Measurements from ENCODE around the gene ARHGEF10L. TPM values are rescaled to one million over a fixed set of nuclear protein-coding genes. Genes with fewer than 3 reads are reported as not detected.

The ARHGEF10L gene
- total RNA-seq, 2 donors from 2014 or later, result 0.35 TPM; not detected in 1

GRCh38 chr1:17573518-17574041 is 34.1 kb downstream of the ARHGEF10L start:
- H3K36me3 Mint-ChIP-seq (ENCODE audit: low read depth), result no peaks in the 10 kb centered on the region
- ATAC-seq (no peak), DNase-seq (no peak)
- peaks cover 38% of the 10 kb centered on the region for H3K27me3 Mint-ChIP-seq
- no peak overlapping the region for H3K27ac Mint-ChIP-seq
- H3K9me3 ChIP-seq (ENCODE audit: control insufficient read depth, low read length, poor library complexity, severe bottlenecking), result no peaks in the 10 kb centered on the region
- H3K4me3 Mint-ChIP-seq, result no peak overlapping the region
- H3K4me1 Mint-ChIP-seq, result no peaks in the 10 kb centered on the region

- peaks cover 38% of the 10 kb centered on the region for H3K27me3 Mint-ChIP-seq
- H3K27ac Mint-ChIP-seq, result no peak overlapping the region
- ATAC-seq, result no peak
- H3K4me1 Mint-ChIP-seq, result no peaks in the 10 kb centered on the region
- H3K9me3 ChIP-seq (ENCODE audit: control insufficient read depth, low read length, poor library complexity, severe bottlenecking), result no peaks in the 10 kb centered on the region
- no peak for DNase-seq
- H3K4me3 Mint-ChIP-seq, result no peak overlapping the region
- no peaks in the 10 kb centered on the region for H3K36me3 Mint-ChIP-seq (ENCODE audit: low read depth)
These were observed 35.0 kb downstream of the ARHGEF10L start for GRCh38 chr1:17574516-17574915.

GRCh38 chr1:17575797-17576518 is 36.5 kb downstream of the ARHGEF10L start:
- Mint-ChIP-seq H3K27ac (no peak overlapping the region), H3K36me3 (ENCODE audit: low read depth) (no peaks in the 10 kb centered on the region), H3K27me3 (peaks cover 23% of the 10 kb centered on the region), H3K4me1 (no peaks in the 10 kb centered on the region), H3K4me3 (no peak overlapping the region)
- H3K9me3 ChIP-seq (ENCODE audit: control insufficient read depth, low read length, poor library complexity, severe bottlenecking), result no peaks in the 10 kb centered on the region
- DNase-seq, result no peak
- no peak for ATAC-seq

GRCh38 chr1:17576519-17576853 is 37.0 kb downstream of the ARHGEF10L start:
- no peaks in the 10 kb centered on the region for H3K9me3 ChIP-seq (ENCODE audit: control insufficient read depth, low read length, poor library complexity, severe bottlenecking)
- no peak for DNase-seq
- H3K36me3 Mint-ChIP-seq (ENCODE audit: low read depth), result no peaks in the 10 kb centered on the region
- peaks cover 18% of the 10 kb centered on the region for H3K27me3 Mint-ChIP-seq
- no peak for ATAC-seq
- H3K4me3 Mint-ChIP-seq, result no peak overlapping the region
- no peaks in the 10 kb centered on the region for H3K4me1 Mint-ChIP-seq
- no peak overlapping the region for H3K27ac Mint-ChIP-seq

- Mint-ChIP-seq H3K27ac (no peak overlapping the region), H3K4me1 (no peaks in the 10 kb centered on the region), H3K4me3 (no peak overlapping the region), H3K27me3 (peaks cover 23% of the 10 kb centered on the region), H3K36me3 (ENCODE audit: low read depth) (no peaks in the 10 kb centered on the region)
- DNase-seq, result no peak
- ATAC-seq, result no peak
- H3K9me3 ChIP-seq (ENCODE audit: control insufficient read depth, low read length, poor library complexity, severe bottlenecking), result no peaks in the 10 kb centered on the region
These were observed 38.4 kb downstream of the ARHGEF10L start for GRCh38 chr1:17577907-17578297.

GRCh38 chr1:17579951-17580939 is 40.7 kb downstream of the ARHGEF10L start:
- Mint-ChIP-seq H3K4me1 (no peaks in the 10 kb centered on the region), H3K27ac (no peak overlapping the region)

GRCh38 chr1:17581389-17582123 is 42.1 kb downstream of the ARHGEF10L start:
- Mint-ChIP-seq H3K4me1 (no peaks in the 10 kb centered on the region), H3K36me3 (ENCODE audit: low read depth) (no peaks in the 10 kb centered on the region), H3K27ac (no peak overlapping the region), H3K4me3 (no peak overlapping the region), H3K27me3 (peaks cover 33% of the 10 kb centered on the region)
- ATAC-seq (no peak), DNase-seq (no peak)
- no peaks in the 10 kb centered on the region for H3K9me3 ChIP-seq (ENCODE audit: control insufficient read depth, low read length, poor library complexity, severe bottlenecking)

More at GRCh38 chr1:17579951-17580939, 40.7 kb downstream of the ARHGEF10L start:
- DNase-seq (no peak), ATAC-seq (no peak)
- peaks cover 24% of the 10 kb centered on the region for H3K27me3 Mint-ChIP-seq
- no peaks in the 10 kb centered on the region for H3K9me3 ChIP-seq (ENCODE audit: control insufficient read depth, low read length, poor library complexity, severe bottlenecking)
- no peak overlapping the region for H3K4me3 Mint-ChIP-seq
- H3K36me3 Mint-ChIP-seq (ENCODE audit: low read depth), result no peaks in the 10 kb centered on the region

- H3K27me3 Mint-ChIP-seq, result peaks cover 39% of the 10 kb centered on the region
- ATAC-seq, result no peak
- no peak overlapping the region for H3K4me3 Mint-ChIP-seq
- no peak for DNase-seq
- H3K4me1 Mint-ChIP-seq, result no peaks in the 10 kb centered on the region
- no peaks in the 10 kb centered on the region for H3K36me3 Mint-ChIP-seq (ENCODE audit: low read depth)
- H3K9me3 ChIP-seq (ENCODE audit: control insufficient read depth, low read length, poor library complexity, severe bottlenecking), result no peaks in the 10 kb centered on the region
- no peak overlapping the region for H3K27ac Mint-ChIP-seq
These were observed 42.8 kb downstream of the ARHGEF10L start for GRCh38 chr1:17582124-17582774.

GRCh38 chr1:17584539-17584938 is 45.0 kb downstream of the ARHGEF10L start:
- peaks cover 42% of the 10 kb centered on the region for H3K27me3 Mint-ChIP-seq
- H3K4me3 Mint-ChIP-seq, result no peak overlapping the region
- peaks cover under 1% of the 10 kb centered on the region for H3K4me1 Mint-ChIP-seq
- H3K27ac Mint-ChIP-seq, result no peak overlapping the region
- no peaks in the 10 kb centered on the region for H3K36me3 Mint-ChIP-seq (ENCODE audit: low read depth)
- DNase-seq, result no peak
- ATAC-seq, result no peak
- no peaks in the 10 kb centered on the region for H3K9me3 ChIP-seq (ENCODE audit: control insufficient read depth, low read length, poor library complexity, severe bottlenecking)

GRCh38 chr1:17585266-17585987 is 45.9 kb downstream of the ARHGEF10L start:
- ATAC-seq, result no peak
- DNase-seq, result no peak
- no peak overlapping the region for H3K27ac Mint-ChIP-seq
- no peak overlapping the region for H3K4me3 Mint-ChIP-seq
- H3K9me3 ChIP-seq (ENCODE audit: control insufficient read depth, low read length, poor library complexity, severe bottlenecking), result no peaks in the 10 kb centered on the region
- no peaks in the 10 kb centered on the region for H3K36me3 Mint-ChIP-seq (ENCODE audit: low read depth)
- H3K4me1 Mint-ChIP-seq, result peaks cover 2% of the 10 kb centered on the region
- H3K27me3 Mint-ChIP-seq, result peaks cover 45% of the 10 kb centered on the region

- Mint-ChIP-seq H3K27ac (no peak overlapping the region), H3K4me1 (peaks cover 2% of the 10 kb centered on the region), H3K36me3 (ENCODE audit: low read depth) (no peaks in the 10 kb centered on the region), H3K4me3 (no peak overlapping the region), H3K27me3 (peaks cover 45% of the 10 kb centered on the region)
- ATAC-seq, result no peak
- no peaks in the 10 kb centered on the region for H3K9me3 ChIP-seq (ENCODE audit: control insufficient read depth, low read length, poor library complexity, severe bottlenecking)
- no peak for DNase-seq
These were observed 46.9 kb downstream of the ARHGEF10L start for GRCh38 chr1:17586172-17586964.
